ENCODE data around the gene HIVEP1. TPM values are rescaled to one million over a fixed set of nuclear protein-coding genes. Genes with fewer than 3 reads are reported as not detected.

The HIVEP1 gene
- total and polyA plus RNA-seq, 2 of the 13 experiments (the other 11 are each of a cell fraction or from before 2014, with no cell fraction given): 7.4 to 9.9 TPM

GRCh38 chr6:12008366-12009179, 3.5 kb upstream of the HIVEP1 start (continued):
- TF ChIP-seq MED13 (CRISPR knock-in tag; IDR thresholded peaks at IDR 0.05): no peak
- no peak for TF ChIP-seq TAF15 (IDR thresholded peaks at IDR 0.05; ENCODE audit: low read depth, low read length, poor library complexity, severe bottlenecking)
- TF ChIP-seq ZNF724P (CRISPR knock-in tag; IDR thresholded peaks at IDR 0.05; ENCODE audit: borderline replicate concordance): no peak
- peak; percentile 76; the same call in 1 of the 2 replicates for TF ChIP-seq ZNF598 (CRISPR knock-in tag; IDR thresholded peaks at IDR 0.05; ENCODE audit: borderline replicate concordance)
- TF ChIP-seq SMARCE1 (IDR thresholded peaks at IDR 0.05; ENCODE audit: borderline replicate concordance): no peak
- peak; percentile 58; the same call in 1 of the 2 replicates for TF ChIP-seq KDM5A (IDR thresholded peaks at IDR 0.05; ENCODE audit: borderline replicate concordance, low read length)
- no peak for TF ChIP-seq ZNF552 (CRISPR knock-in tag; IDR thresholded peaks at IDR 0.05; ENCODE audit: borderline replicate concordance)
- no peak for TF ChIP-seq TOPORS (CRISPR knock-in tag; IDR thresholded peaks at IDR 0.05)
- 0 out of 2 replicates have a peak, but pooled peaks have one; percentile 37 for TF ChIP-seq ZNF20 (CRISPR knock-in tag; IDR thresholded peaks at IDR 0.05)
- TF ChIP-seq ZNF33A (CRISPR knock-in tag; IDR thresholded peaks at IDR 0.05; ENCODE audit: borderline replicate concordance): no peak
- TF ChIP-seq POLR2A (IDR thresholded peaks at IDR 0.05; ENCODE audit: insufficient read depth in 1 of 2, low read depth in 2 of 2, low read length in 2 of 2): peak; percentile 83 to 87
- no peak for TF ChIP-seq MAF1 (CRISPR knock-in tag; IDR thresholded peaks at IDR 0.05; ENCODE audit: borderline replicate concordance)
- no peak for TF ChIP-seq TCF12 (IDR thresholded peaks at IDR 0.05)
- peak; percentile 66; the same call in 1 of the 2 replicates for TF ChIP-seq TCF12 (CRISPR knock-in tag; IDR thresholded peaks at IDR 0.05)
- TF ChIP-seq RCOR2 (CRISPR knock-in tag; IDR thresholded peaks at IDR 0.05): peak; percentile 24; the same call in 1 of the 2 replicates

All from HepG2 (cell line).